Motor neuron (in vitro differentiated cells): Measurements from ENCODE around the gene EPB41L3. TPM values are rescaled to one million over a fixed set of nuclear protein-coding genes. Genes with fewer than 3 reads are reported as not detected.
"Not testable (repeated sequence)": the region's sequence is repeated elsewhere in the genome, so short reads cannot be mapped to it uniquely, and the experiment has no call there.

Experiments used
- ATAC-seq, 8 experiments: fragments of 200-7000 bp; cut with Tn5 transposase; replicated peaks in 6 of 8; 2 replicates each; pipeline ENCODE4 v1.8.0; 2021; ENCODE audit warnings: mild to moderate bottlenecking in 8 of 8, moderate library complexity in 8 of 8
- H3K27ac ChIP-seq, 2 donors: fragments of 250-450 bp; sonication (Bioruptor Pico); 2 replicates each; pipeline ENCODE4 v1.9.0; 2021; ENCODE audit warnings: antibody characterized with exemption in 2 of 2, mild to moderate bottlenecking in 2 of 2, moderate library complexity in 1 of 2
- H3K4me1 ChIP-seq, 2 donors: fragments of 250-450 bp; sonication (Bioruptor Pico); replicated peaks in 1 of 2; 2 replicates each; pipeline ENCODE4 v1.6.1; 2021; ENCODE audit warnings: antibody characterized with exemption in 2 of 2, mild to moderate bottlenecking in 2 of 2, moderate library complexity in 1 of 2
- H3K4me3 ChIP-seq, 5 donors: fragments of 250-450 bp; sonication (Bioruptor Pico); 2 replicates each; pipeline ENCODE4 v1.9.0; 2021; ENCODE audit warnings: antibody characterized with exemption in 5 of 5, mild to moderate bottlenecking in 5 of 5, moderate library complexity in 4 of 5
- WGBS, 10 experiments: fragments of 450-650 bp; shearing (Covaris generic); methylation state at CpG; one replicate each; pipeline ENCODE4 v1.0.0; 2022; 5-methylcytosine and 5-hydroxymethylcytosine counted together
- in situ Hi-C, 9 experiments: fragments of 400-800 bp; cut with MboI; loops; one replicate each; pipeline ENCODE4 v1.15.0; 2021; ENCODE audit warnings: low sequenced_read_pairs in 9 of 9, low pct_unique_long_range_greater_than_20kb in 2 of 9; ENCODE audit not compliant: unreplicated experiment in 9 of 9
- total RNA-seq, 8 experiments: library from RNA; unstranded; fragments of 300-600 nt; gene quantifications; 2 replicates each; pipeline versions ENCODE4 v1.2.3 to v1.2.4, GENCODE V29; 2022

The EPB41L3 gene
- 100 to 1,000 TPM in 1 of 8 experiments, 10 to 100 TPM in 4, 1 to 10 TPM in 3; 1.2 to 145 (median 25.9) TPM for total RNA-seq

DNA sequence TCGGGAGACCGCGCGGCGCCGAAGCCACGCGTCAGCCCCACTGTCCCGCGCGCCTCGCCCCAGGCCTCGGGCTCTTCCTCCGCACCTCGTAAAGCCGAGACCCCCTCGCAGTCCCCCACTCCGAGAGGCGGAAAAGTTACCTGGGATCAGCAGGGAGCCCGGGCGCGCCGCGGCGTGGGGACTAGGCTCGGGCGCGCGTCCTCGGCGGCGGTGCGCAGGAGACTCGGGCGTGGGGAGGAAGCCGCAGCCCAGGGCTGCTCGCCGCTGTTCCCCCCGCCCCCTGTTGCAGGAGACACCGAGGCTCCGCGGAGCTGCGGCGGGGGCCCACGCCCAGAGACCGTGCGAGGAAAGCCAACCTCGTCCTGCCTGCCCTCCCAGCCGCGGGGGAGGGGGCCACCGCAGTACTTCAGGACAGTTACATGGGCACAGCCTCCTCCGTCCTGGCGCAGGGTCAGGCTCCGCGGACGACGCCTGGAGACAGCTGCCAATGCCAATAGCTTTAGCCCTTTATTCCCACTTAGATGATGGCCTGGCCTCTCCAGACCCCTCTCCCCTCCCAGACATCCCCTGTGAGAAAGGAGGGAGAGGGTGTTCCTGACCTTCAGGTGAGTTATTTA, at the start of gene EPB41L3:
TSS of gene EPB41L3 (minus strand) at position 225 of the 617 bp plus-strand sequence. CDS start 54,814 bp downstream, outside the sequence.
- in situ Hi-C loops, result no loop called here
- Histone ChIP-seq H3K27ac (peak within 1 kb of the TSS in 1 of 2 donors; percentile 11), H3K4me3 (peak within 1 kb of the TSS; percentile 59 to 90 (median 80)), H3K4me1 (peaks cover 4% of the 10 kb centered on the region in 2 donors)
- 0% methylated on average over 2 to 4 of the region's 57 CpGs; no CpG with 5 or more reads in 7 of the 10 experiments for WGBS, 10 experiments
- peak; percentile 41 to 74 (median 66) for ATAC-seq

DNA sequence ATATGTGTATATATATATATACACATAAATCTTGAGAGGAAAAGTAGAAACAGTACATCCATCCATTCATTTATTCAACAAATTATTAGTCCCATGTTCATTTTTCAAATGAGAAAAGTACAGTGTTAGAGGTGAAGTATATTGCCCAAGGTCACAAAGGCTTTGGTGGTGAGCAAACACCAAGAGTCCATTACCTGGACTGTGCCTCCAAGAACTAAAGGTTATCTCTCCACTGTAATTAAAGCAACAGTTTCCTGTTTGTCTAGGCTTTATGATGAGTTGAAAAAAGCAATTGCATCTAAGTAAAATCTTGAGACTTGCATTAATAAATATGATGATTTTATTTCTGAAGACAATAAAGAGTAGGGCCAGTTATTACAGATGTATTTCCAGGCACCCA, 44.7 kb upstream of the EPB41L3 start:
- Histone ChIP-seq H3K4me3 (no peak overlapping the region), H3K27ac (no peak overlapping the region), H3K4me1 (no peaks in the 10 kb centered on the region)
- ATAC-seq, result no peak
- in situ Hi-C loops, result no loop called here

- in situ Hi-C loops, result no loop called here
- Histone ChIP-seq H3K27ac (no peak overlapping the region), H3K4me1 (peaks cover 2 to 4% of the 10 kb centered on the region in 2 donors), H3K4me3 (no peak overlapping the region)
- ATAC-seq, result no peak
- WGBS, 10 experiments, result 50 to 100% (median 77%) methylated on average over 1 to 2 of the region's 3 CpGs; no CpG with 5 or more reads in 5 of the 10 experiments
These were observed 41.9 kb upstream of the EPB41L3 start for GRCh38 chr18:5585653-5586052.

DNA sequence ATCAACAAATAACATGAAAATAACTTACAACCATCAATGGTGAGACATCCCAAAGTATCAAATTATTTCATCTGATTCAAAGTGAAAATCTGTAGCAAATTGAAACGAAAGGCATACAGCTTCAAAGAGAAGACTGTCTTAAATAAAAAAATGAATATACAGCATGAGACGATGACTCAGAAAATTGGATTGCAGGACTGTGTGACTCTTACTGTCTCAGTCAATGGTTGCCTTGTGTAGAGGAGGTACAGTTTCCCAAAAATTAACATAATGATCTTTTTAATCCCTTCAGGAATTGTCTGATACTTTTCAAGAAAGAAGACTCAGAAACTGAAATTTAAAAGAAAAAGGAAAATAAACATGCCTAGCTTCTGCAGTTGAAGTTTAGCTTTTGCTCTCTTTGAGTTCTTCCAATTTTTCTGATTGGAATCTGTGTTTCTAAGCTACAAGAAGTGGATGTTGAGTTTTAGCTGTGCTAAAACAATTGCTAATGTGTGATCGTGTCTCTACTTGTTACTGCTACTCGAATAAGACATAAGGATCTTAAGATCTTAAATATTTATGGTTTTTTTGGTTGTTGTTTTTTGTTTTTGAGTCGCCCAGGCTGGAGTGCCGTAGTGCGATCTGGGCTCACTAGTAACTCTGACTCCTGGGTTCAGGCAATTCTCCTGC, 41.1 kb upstream of the EPB41L3 start:
- ATAC-seq, result peak in 3 of 8 experiments; percentile 39 to 70 (median 39)
- 35 to 94% (median 82%) methylated on average over 4 to 7 of the region's 7 CpGs; no CpG with 5 or more reads in 1 of the 10 experiments for WGBS, 10 experiments
- H3K27ac ChIP-seq, result no peak overlapping the region

DNA sequence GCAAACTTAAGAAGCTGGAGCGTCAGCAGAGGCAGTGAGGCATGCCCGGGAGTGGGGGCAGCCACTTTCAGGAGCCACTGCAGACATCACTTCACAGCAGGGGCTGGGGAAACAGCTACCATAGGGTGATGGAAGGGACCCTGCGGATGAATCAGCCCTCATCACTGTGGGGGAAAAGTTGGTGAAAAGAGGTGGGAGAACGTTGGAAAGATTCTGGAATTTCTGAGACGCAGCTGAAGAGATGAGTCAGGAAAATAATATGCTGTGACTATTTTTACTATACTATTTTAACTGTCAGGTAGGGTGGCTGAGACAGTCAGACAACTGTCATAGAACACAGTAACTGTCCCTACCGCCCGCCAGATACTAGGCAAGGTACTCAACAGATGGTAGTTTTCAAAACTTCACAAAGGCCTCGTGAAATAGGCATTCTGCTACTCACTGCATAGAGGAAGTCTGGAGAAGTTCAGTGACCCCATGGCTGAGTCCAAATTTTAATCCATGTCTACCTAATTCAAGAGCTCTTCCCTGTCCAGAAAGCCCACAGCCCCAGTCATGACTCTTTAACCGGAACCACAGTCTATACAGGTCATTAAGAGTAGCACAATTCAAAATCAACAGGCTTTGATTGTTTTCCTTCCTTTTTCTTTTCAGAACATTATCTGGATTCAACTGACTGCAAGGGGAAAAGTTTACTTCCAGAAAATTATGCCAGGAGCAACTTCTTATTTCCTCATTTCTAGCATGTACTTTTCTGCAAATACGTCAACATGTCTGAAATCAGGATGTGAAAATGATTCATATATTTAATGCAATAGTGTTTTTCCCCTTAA, 39.3 kb upstream of the EPB41L3 start:
- ATAC-seq, result no peak
- H3K27ac ChIP-seq, result no peak overlapping the region
- WGBS, 10 experiments, result 28 to 94% (median 79%) methylated on average over 2 to 10 of the region's 10 CpGs
- no peak overlapping the region for H3K4me3 ChIP-seq
- in situ Hi-C loops, result no loop called here
- peaks cover 2 to 4% of the 10 kb centered on the region in 2 donors for H3K4me1 ChIP-seq

More for the DNA sequence above, 41.1 kb upstream of the EPB41L3 start:
- H3K4me1 ChIP-seq, result peaks cover 2 to 4% of the 10 kb centered on the region in 2 donors
- in situ Hi-C loops, result no loop called here
- no peak overlapping the region for H3K4me3 ChIP-seq

- in situ Hi-C loops, result no loop called here
- peak in 1 of 8 experiments; percentile 40 for ATAC-seq
- WGBS, 10 experiments, result 0 to 50% (median 21%) methylated on average over 1 to 4 of the region's 5 CpGs; no CpG with 5 or more reads in 3 of the 10 experiments
- Histone ChIP-seq H3K4me3 (no peak overlapping the region), H3K4me1 (peaks cover 2 to 4% of the 10 kb centered on the region in 2 donors), H3K27ac (no peak overlapping the region)
These were observed 38.3 kb upstream of the EPB41L3 start for GRCh38 chr18:5582076-5582475.

DNA sequence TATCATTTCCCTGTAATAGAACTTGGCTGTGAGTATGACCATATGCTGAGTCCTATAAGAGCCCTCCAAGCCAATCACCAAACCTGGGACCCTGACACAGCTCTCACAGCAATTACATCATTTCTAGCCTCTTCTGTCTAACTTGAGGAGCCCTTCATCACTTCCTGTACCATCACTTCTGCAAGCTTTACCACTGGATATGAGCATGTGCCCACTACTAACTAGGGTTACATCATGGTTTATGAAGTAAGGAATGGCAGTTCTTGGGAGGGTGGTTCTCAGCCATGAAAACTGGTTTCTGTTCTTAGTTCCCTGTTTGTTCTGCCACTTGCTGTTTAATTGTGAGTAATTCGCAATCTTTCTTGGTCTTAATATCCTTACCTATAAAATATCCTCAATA, 31.0 kb upstream of the EPB41L3 start:
- WGBS, 10 experiments, result 40 to 100% (median 100%) methylated on average over 1 of the region's 1 CpG; no CpG with 5 or more reads in 4 of the 10 experiments

GRCh38 chr18:5571666-5572065, 27.9 kb upstream of the EPB41L3 start:
- Histone ChIP-seq H3K4me3 (no peak overlapping the region), H3K4me1 (peaks cover 6 to 14% of the 10 kb centered on the region in 2 donors), H3K27ac (no peak overlapping the region)
- ATAC-seq, result no peak
- WGBS, 10 experiments, result 19 to 94% (median 83%) methylated on average over 1 to 2 of the region's 2 CpGs; no CpG with 5 or more reads in 3 of the 10 experiments
- in situ Hi-C loops, result loop anchor here in 1 of 9 experiments (25.0 kb wide), 1 partner anchor 109 kb away; no protein-coding TSS in a partner anchor

More for the DNA sequence above, 31.0 kb upstream of the EPB41L3 start:
- Histone ChIP-seq H3K4me1 (peaks cover 6 to 12% of the 10 kb centered on the region in 2 donors), H3K27ac (no peak overlapping the region), H3K4me3 (no peak overlapping the region)
- in situ Hi-C loops, result loop anchor here in 1 of 9 experiments (25.0 kb wide), 1 partner anchor 113 kb away; no protein-coding TSS in a partner anchor
- no peak for ATAC-seq

GRCh38 chr18:5570613-5571012, 26.8 kb upstream of the EPB41L3 start:
- H3K4me1 ChIP-seq, result peaks cover 6 to 14% of the 10 kb centered on the region in 2 donors
- WGBS, 10 experiments, result 0 to 66% (median 0%) methylated on average over 1 to 2 of the region's 2 CpGs; no CpG with 5 or more reads in 1 of the 10 experiments
- in situ Hi-C loops, result loop anchor here in 1 of 9 experiments (25.0 kb wide), 1 partner anchor 108 kb away; no protein-coding TSS in a partner anchor
- H3K4me3 ChIP-seq, H3K27ac ChIP-seq, ATAC-seq: not testable (repeated sequence)

- no peak for ATAC-seq
- Histone ChIP-seq H3K4me1 (peaks cover 6 to 14% of the 10 kb centered on the region in 2 donors), H3K27ac (no peak overlapping the region), H3K4me3 (no peak overlapping the region)
- in situ Hi-C loops, result loop anchor here in 1 of 9 experiments (25.0 kb wide), 1 partner anchor 106 kb away; no protein-coding TSS in a partner anchor
- 7 to 100% (median 80%) methylated on average over 1 to 3 of the region's 3 CpGs; no CpG with 5 or more reads in 1 of the 10 experiments for WGBS, 10 experiments
These were observed 24.6 kb upstream of the EPB41L3 start for GRCh38 chr18:5568416-5568815.

- in situ Hi-C loops, result loop anchor here in 1 of 9 experiments (25.0 kb wide), 1 partner anchor 97 kb away; no protein-coding TSS in a partner anchor
- ATAC-seq, result no peak
- Histone ChIP-seq H3K4me3 (no peak overlapping the region), H3K27ac (no peak overlapping the region), H3K4me1 (peaks cover 13 to 28% of the 10 kb centered on the region in 2 donors)
- 25 to 100% (median 91%) methylated on average over 1 of the region's 1 CpG; no CpG with 5 or more reads in 2 of the 10 experiments for WGBS, 10 experiments
These were observed 15.1 kb upstream of the EPB41L3 start for GRCh38 chr18:5558851-5559250.

DNA sequence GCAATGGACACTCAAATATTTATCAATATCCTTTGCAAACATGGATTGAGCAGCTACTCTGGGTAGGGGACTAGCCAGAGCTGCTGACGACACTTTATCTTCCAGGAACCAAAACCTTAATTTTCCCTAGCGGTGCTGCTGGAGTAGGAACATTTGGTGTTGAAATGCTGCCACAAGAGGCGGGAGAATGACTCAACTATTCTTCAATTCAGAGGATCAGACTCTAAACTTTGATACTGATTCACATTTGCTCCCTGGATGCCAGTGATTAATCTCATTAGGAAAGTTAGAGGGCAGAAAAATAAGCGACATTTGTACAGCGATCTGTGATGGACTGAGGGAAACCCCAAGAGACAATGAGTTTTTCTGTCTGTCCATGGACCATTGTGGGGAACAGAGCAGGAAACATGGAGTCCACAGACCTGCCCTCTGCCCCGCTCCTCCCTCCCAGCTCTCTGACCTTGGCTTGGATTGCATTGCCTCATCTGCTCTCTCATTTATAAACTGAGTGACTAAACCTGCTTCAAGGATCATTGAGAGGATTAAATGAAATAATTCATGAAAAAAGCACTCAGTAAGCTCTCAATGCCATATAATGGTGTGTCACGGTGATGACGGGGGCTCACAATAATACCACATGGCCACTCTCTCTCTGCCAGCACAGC, 12.6 kb upstream of the EPB41L3 start:
- peak in 3 of 8 experiments; percentile 56 to 63 (median 59) for ATAC-seq
- in situ Hi-C loops, result loop anchor here in 1 of 9 experiments (25.0 kb wide), 1 partner anchor 94 kb away; no protein-coding TSS in a partner anchor
- peaks cover 13 to 29% of the 10 kb centered on the region in 2 donors for H3K4me1 ChIP-seq
- H3K27ac ChIP-seq, result peak overlapping the region in 1 of 2 donors; percentile 49
- no peak overlapping the region for H3K4me3 ChIP-seq
- WGBS, 10 experiments, result 3 to 100% (median 81%) methylated on average over 1 to 7 of the region's 8 CpGs; no CpG with 5 or more reads in 4 of the 10 experiments
